ENCODE data around the gene LBHD1. TPM values are rescaled to one million over a fixed set of nuclear protein-coding genes. Genes with fewer than 3 reads are reported as not detected.
A peak's percentile ranks its signal among the peaks of the same experiment; 100 is the strongest.

LBHD1 gene
- total RNA-seq, 2 donors from 2014 or later, result 7.1 to 12.3 TPM

DNA sequence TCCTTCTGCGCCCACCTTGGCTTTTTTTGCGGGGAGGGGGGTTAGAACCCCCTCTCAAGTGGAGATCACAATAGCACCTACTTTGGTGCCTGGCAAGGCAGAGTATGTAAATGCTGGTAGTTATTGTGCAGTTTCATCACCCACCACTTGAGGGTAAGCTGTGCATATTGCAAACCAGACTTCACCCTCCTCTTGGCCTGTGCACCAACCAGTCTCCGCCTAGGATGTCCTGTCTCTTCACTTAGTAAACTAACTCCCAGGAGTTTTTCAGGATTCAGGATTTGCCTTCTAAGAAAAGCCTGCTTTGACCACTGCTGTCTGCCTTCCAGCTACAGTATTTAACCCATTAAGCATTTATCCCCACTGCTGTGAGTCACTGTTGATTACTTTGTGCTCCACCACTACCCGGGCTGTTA lies 8.8 kb upstream of the LBHD1 start:
- Histone ChIP-seq H3K9ac (ENCODE audit: low read depth in 2 of 2, low read length in 2 of 2) (peak overlapping the region in 1 of 2 donors; percentile 56), H3K27me3 (no peaks in the 10 kb centered on the region), H3K27ac (no peak overlapping the region), H3K9me3 (no peaks in the 10 kb centered on the region), H3K4me3 (no peak overlapping the region), H3K4me1 (peaks cover 11% of the 10 kb centered on the region), H3K36me3 (no peaks in the 10 kb centered on the region)
- peak; percentile 59 for DNase-seq
- TF ChIP-seq, protein P1, sequence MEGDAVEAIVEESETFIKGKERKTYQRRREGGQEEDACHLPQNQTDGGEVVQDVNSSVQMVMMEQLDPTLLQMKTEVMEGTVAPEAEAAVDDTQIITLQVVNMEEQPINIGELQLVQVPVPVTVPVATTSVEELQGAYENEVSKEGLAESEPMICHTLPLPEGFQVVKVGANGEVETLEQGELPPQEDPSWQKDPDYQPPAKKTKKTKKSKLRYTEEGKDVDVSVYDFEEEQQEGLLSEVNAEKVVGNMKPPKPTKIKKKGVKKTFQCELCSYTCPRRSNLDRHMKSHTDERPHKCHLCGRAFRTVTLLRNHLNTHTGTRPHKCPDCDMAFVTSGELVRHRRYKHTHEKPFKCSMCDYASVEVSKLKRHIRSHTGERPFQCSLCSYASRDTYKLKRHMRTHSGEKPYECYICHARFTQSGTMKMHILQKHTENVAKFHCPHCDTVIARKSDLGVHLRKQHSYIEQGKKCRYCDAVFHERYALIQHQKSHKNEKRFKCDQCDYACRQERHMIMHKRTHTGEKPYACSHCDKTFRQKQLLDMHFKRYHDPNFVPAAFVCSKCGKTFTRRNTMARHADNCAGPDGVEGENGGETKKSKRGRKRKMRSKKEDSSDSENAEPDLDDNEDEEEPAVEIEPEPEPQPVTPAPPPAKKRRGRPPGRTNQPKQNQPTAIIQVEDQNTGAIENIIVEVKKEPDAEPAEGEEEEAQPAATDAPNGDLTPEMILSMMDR (IDR thresholded peaks at IDR 0.05), result peak; percentile 27
- intact Hi-C loops (cut with DNase I), result no loop called here

DNA sequence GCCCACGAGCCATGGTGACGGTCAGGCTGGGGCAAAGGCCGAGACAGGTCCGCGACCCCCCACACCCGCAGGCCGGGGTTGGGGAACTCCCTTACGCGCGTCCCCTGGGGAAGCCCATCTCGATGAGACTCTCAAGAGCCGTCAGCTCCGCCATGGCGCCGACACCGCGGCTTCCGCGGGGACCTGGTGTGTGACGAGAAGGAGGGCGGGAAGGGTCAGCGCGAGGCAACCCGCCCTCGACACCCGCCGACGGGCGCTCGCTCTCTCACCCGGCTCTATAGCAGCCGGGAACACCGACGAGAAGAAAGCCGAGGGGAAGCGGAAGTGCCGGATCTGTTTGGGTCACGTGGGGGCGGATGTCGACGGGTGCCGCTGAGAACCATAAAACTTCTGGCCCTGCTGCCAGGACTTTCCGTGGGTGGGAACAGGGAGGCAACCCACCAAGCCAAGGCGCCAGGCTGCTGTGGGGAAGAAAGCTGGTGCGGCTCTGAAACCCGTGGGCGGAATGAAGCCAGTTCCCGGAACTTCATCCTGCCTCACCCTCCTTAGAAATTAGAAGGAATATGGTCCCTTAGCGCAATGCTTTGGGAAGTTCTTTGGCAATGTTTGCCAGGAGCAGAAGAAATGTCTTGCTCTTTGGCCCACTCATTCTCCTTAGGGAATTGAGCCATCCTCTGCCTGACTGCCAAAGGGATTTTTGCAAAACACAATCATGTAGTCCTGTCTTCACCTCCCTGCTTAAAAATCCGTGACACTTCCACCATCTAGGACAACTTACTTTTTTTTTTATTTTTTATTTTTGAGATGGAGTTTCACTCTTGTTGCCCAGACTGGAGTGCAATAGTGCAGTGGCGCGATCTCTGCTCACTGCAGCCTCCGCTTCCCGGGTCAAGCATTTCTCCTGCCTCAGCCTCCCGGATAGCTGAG lies 7.0 kb upstream of the LBHD1 start, which contains the start of gene UBXN1:
TSS of gene UBXN1 (minus strand) at position 304 of the 927 bp plus-strand sequence. CDS start at position 154, 150 bp downstream.
- Histone ChIP-seq H3K4me3 (peak within 1 kb of the TSS; percentile 100), H3K27me3 (no peaks in the 10 kb centered on the region), H3K27ac (peak within 1 kb of the TSS; percentile 87), H3K9me3 (no peaks in the 10 kb centered on the region), H3K4me1 (peaks cover 11% of the 10 kb centered on the region), H3K36me3 (no peaks in the 10 kb centered on the region), H3K9ac (ENCODE audit: low read depth in 2 of 2, low read length in 2 of 2) (peak within 1 kb of the TSS; percentile 95 to 97)
- peak; percentile 95 for DNase-seq
- intact Hi-C loops (cut with DNase I), result no loop called here
- TF ChIP-seq, protein P1 (IDR thresholded peaks at IDR 0.05), result no peak

DNA sequence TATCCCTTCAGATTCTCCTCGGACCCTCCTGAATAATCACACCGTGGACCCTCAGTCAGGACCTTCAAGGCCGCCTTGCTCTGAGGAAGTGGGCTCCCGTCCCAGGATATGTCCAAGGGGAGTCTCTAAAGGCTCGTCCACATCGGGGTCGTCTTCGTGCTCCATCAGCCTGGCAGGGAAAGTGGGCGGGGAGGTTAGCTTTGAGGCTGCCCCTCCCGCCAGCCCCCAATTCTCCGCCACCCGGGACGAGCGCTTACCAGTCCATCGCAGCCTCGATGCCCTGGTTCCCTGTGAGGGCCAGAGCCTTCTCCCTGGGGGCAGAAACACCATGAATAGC lies 6.3 kb upstream of the LBHD1 start:
- intact Hi-C loops (cut with DNase I), result no loop called here
- TF ChIP-seq, protein P1 (IDR thresholded peaks at IDR 0.05), result no peak
- peak overlapping the region; percentile 100 for H3K4me3 ChIP-seq
- no peaks in the 10 kb centered on the region for H3K9me3 ChIP-seq
- H3K27me3 ChIP-seq, result no peaks in the 10 kb centered on the region
- H3K4me1 ChIP-seq, result peaks cover 11% of the 10 kb centered on the region
- DNase-seq, result no peak
- H3K36me3 ChIP-seq, result no peaks in the 10 kb centered on the region
- peak overlapping the region; percentile 95 to 97 for H3K9ac ChIP-seq (ENCODE audit: low read depth in 2 of 2, low read length in 2 of 2)
- peak overlapping the region; percentile 87 for H3K27ac ChIP-seq

DNA sequence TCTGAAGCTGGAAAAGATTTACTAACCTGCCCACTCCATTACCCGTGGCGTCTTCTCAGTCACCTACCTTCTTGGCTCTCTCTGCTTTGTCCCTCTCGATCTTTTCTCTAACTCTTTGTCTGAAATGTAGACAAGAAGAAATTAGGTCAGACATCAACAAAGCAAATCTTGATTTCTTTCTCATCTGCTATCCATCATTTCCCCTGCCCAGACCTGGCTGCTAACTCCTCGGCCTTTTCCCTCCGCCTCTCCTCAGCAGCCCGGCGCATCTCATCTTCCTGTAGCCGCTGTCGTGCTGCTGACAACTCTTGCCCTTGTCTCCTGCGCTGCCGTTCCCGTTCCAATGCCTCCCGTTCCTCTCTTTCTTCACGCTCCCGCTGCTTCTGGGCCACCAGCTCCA lies 5.6 kb upstream of the LBHD1 start:
- TF ChIP-seq, protein P1 (IDR thresholded peaks at IDR 0.05), result no peak
- Histone ChIP-seq H3K4me1 (peaks cover 14% of the 10 kb centered on the region), H3K9ac (ENCODE audit: low read depth in 2 of 2, low read length in 2 of 2) (peak overlapping the region in 1 of 2 donors; percentile 97), H3K36me3 (no peaks in the 10 kb centered on the region), H3K4me3 (peak overlapping the region; percentile 100), H3K27me3 (no peaks in the 10 kb centered on the region), H3K9me3 (no peaks in the 10 kb centered on the region), H3K27ac (no peak overlapping the region)
- DNase-seq, result no peak
- intact Hi-C loops (cut with DNase I), result no loop called here

DNA sequence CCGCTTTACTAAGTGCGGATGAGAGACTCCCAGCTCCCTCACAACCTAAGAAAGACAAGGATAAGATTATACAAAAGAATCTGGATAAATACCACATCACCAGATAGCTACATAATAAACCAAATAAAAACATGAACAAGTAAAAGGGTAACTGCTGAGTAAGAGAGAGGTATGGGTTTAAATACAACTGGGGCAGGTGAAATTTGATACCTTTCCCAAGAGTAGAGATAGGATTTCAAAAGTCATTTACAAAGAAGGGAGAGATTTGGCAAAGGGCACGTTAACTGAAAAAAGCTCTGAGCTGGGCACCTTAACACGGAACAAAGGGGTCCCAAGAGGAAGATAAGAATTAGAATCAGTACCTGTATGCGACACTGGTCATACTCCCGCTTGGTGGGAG lies 5.1 kb upstream of the LBHD1 start:
- Histone ChIP-seq H3K9ac (ENCODE audit: low read depth in 2 of 2, low read length in 2 of 2) (no peak overlapping the region), H3K4me3 (no peak overlapping the region), H3K27ac (no peak overlapping the region), H3K4me1 (peaks cover 16% of the 10 kb centered on the region), H3K36me3 (no peaks in the 10 kb centered on the region), H3K9me3 (no peaks in the 10 kb centered on the region), H3K27me3 (no peaks in the 10 kb centered on the region)
- TF ChIP-seq, protein P1 (IDR thresholded peaks at IDR 0.05), result no peak
- DNase-seq, result no peak
- intact Hi-C loops (cut with DNase I), result no loop called here

Measured in colonic mucosa (tissue), 4 donors.